Heart left ventricle (tissue), 13 donors: ENCODE results near the gene HIPK2.

Experiments
- POLR2A ChIP-seq, 2 donors: fragments of 450-650 bp; IDR thresholded peaks; one replicate each; pipeline ENCODE4 v1.6.1; 2017; ENCODE audit warnings: antibody characterized with exemption in 2 of 2, mild to moderate bottlenecking in 2 of 2, moderate library complexity in 2 of 2
- TF ChIP-seq, protein P1 (sequence below), 12 donors: fragments of 200-600 bp; sonication (generic) in 4 of 12; IDR thresholded peaks; one replicate each; pipeline versions ENCODE4 v1.5.0 to v1.8.0; 2018 to 2022; ENCODE audit warnings: antibody characterized with exemption in 12 of 12, mild to moderate bottlenecking in 5 of 12
- donor health status: ischemic (EF 13 %, LVEDD 7.1; RV severe dilation, severe dysfunction).
- donor health status: DM: no; HTN: yes; CAD: no.
- donor health status: DM: no; HTN: no; CAD: no.
- donor health status: ischemic (EF 25% LVEDD 6.9; RV normal size, moderate dysfunction).
- donor health status: ischemic (EF 25% LVEDD 5.7; RV mildly dilated, moderate dysfunction).
- donor health status: ischemic (EF 35%, LVEDD 5.7; RV mildly dilated, moderate dysfunction).
- donor health status: nonischemic (EF 11% LVEDD 7.7; RV severe dilation, severe dysfunction).
- donor health status: DM: yes; HTN: yes; CAD: no.
- donor health status: PGD.
- donor health status: ischemic (EF 29% LVEDD 5.4; RV normal size, mild dysfunction).
- donor health status: nonischemic (EF 23%, LVEDD 6.1; RV moderate dilation, normal function).

DNA sequence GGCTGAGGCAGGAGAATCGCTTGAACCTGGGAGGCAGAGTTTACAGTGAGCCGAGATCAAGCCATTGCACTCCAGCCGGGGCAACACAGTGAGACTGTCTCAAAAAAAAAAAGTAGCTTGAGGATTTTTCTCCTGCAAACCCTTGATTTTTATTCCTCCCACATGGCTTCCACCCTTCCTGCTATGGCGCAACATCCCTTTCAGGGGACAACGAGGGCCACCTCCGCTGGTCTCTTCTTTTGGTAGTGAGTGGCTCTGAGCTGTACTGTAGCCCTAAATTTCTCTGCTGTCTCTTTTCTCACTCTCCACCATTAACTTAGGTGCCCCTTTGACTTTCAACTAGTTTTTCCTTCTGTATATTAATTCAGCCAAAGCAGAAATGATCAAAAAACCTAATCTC is 113.4 kb downstream of the HIPK2 start:
- TF ChIP-seq, protein P1, sequence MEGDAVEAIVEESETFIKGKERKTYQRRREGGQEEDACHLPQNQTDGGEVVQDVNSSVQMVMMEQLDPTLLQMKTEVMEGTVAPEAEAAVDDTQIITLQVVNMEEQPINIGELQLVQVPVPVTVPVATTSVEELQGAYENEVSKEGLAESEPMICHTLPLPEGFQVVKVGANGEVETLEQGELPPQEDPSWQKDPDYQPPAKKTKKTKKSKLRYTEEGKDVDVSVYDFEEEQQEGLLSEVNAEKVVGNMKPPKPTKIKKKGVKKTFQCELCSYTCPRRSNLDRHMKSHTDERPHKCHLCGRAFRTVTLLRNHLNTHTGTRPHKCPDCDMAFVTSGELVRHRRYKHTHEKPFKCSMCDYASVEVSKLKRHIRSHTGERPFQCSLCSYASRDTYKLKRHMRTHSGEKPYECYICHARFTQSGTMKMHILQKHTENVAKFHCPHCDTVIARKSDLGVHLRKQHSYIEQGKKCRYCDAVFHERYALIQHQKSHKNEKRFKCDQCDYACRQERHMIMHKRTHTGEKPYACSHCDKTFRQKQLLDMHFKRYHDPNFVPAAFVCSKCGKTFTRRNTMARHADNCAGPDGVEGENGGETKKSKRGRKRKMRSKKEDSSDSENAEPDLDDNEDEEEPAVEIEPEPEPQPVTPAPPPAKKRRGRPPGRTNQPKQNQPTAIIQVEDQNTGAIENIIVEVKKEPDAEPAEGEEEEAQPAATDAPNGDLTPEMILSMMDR (IDR thresholded peaks at IDR 0.05) = no peak
- TF ChIP-seq POLR2A (IDR thresholded peaks at IDR 0.05) = no peak
